GM21390 (cell line): ENCODE results near the gene SNRNP70.
A peak's percentile ranks its signal among the peaks of the same experiment; 100 is the strongest.
"Not testable (repeated sequence)": the region's sequence is repeated elsewhere in the genome, so short reads cannot be mapped to it uniquely, and the experiment has no call there.

Source experiments
- ATAC-seq: cut with Tn5 transposase; IDR thresholded peaks from one replicate; pipeline ENCODE4 v1.9.1; 2021; ENCODE audit not compliant: unreplicated experiment

SNRNP70 gene, protein sequence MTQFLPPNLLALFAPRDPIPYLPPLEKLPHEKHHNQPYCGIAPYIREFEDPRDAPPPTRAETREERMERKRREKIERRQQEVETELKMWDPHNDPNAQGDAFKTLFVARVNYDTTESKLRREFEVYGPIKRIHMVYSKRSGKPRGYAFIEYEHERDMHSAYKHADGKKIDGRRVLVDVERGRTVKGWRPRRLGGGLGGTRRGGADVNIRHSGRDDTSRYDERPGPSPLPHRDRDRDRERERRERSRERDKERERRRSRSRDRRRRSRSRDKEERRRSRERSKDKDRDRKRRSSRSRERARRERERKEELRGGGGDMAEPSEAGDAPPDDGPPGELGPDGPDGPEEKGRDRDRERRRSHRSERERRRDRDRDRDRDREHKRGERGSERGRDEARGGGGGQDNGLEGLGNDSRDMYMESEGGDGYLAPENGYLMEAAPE

DNA sequence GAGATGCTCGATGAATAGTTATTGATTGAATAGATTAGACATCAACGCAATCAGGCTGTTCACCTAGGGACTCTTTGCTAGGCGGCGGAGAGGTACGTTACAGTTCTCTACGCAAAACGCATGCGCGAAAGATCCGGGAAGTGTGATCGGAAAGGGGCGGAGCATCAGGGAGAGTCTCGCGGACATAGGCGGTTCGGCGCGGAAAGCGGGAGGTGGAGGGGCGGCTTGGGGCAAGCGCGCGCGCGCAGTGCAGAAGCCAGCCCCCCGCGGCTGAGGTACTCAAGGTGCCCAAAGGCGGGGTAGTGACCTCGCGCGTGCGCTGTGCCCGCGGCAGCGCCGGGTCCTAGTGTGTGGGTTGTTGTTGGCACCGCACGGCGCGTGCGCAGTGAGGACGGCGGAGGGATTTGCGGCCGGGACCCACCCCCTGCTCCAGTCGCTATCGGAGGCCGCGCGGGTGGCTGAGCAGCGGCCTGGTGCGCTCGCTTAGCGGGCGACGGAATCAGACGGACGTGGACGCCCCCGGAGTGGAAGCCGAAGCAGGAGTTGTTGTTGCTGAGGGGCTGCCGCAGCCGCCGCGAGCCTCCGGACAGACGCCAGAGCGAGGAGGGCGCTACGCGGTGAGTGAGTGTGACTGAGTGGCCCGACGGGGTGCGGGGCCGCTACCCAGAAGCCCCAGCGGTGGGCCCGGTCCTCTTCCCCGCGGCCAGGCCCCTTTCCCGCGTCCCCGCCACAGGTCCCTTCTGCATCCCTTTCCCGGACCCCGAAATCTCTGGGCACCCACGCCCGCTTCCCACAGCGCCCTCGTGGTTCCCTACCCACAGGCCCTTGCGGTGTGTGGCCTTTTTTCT is at the start of gene SNRNP70:
TSS of gene SNRNP70 (plus strand) at position 432 of the 848 bp plus-strand sequence. CDS start 964 bp downstream, outside the sequence.
- ATAC-seq: peak; percentile 76

DNA sequence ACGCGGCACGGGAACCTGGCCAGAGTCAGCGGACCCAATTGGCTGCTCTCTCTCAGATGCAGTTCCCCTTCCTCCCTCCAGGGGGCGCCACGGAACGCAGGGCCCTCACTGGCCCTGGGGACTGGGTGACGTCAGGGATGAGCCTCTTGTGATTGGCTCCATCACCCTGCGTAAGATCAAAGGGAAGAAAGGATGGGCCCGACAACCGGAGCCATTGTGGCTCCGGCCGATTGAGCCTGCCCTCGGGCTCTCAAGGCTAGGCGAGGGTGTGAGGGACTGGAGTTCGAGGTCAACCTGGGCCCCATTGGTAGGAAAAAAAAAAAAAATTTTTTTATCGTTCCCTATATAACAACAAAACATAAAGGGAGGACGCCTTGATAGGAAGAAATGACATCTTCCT is 48.4 kb upstream of the SNRNP70 start, which contains the start of gene CGB1:
TSS of gene CGB1 (minus strand) at position 81 of the 400 bp plus-strand sequence. CDS start 184 bp downstream, outside the sequence.
- not testable (repeated sequence) for ATAC-seq

DNA sequence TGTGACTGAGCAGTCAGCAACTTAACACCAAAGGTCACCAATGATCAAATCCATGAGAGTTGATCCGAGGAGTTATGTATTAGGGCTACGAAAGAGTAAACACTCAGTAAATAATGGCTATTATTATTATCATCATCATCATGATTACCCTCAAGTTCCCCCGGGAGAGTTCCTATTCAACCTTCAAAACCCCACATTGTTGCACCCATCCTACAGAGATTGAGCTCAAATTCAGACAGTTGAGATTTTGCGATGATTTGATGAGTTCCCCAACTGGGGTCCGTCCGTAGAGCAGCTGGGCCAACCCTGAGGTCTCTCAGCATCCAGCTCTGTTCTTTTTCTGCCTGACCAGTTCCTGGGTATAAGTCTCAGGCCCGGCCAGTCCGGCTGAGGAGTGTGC is 47.1 kb upstream of the SNRNP70 start:
- ATAC-seq: not testable (repeated sequence)

DNA sequence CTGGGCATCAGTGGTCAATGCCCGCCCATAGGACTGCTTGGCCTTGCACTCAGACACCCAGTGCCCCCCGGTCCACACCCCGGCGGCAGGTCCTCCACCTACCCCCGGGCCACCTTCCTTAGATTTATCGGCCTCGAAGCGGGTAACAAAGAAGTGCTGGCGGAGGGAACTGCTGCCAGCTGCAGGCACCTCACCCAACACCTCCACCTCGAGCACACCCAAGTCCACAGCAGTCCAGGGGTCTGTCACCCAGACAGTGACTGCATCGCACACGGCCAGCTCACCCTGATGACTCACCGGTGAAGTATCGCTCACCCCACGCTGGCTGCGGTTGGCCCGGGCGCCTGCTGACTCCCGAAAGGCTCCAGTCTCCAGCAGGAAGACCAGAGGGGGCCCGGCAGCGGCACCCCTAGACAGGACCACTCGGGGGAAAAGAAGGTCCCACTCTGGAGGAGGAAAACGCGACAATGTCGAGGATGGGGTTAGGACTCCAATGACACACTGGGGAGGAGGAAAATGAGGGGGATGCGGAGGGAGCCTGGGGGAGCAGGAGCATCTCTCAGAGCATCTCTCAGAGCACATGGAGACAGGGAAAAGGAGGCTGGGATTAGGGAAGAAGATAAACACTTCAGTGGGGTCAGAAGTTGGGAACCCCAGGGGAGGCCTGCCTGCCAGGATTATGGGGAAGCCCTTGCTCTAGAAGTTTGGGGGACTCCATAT is 46.5 kb upstream of the SNRNP70 start:
- not testable (repeated sequence) for ATAC-seq

DNA sequence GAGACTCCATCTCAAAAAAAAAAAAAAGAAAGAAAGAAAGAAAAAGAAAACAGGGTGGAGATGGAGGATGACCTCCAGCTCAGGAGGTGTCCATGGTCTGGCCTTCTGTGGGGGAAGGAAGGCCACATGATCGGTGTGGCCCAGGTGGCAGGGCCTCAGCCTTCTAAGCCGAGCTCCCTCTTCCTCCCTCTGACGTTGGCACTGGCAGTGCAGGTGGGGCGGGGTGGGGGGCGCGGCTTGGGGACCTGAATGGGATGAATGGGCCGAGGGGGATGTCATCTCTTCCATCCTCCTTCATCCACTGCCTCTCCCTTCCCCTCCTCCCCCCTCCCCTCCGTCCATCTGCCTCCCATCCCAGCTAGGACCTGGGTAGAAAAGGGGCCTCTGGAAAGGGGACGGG is 45.5 kb upstream of the SNRNP70 start:
- not testable (repeated sequence) for ATAC-seq

DNA sequence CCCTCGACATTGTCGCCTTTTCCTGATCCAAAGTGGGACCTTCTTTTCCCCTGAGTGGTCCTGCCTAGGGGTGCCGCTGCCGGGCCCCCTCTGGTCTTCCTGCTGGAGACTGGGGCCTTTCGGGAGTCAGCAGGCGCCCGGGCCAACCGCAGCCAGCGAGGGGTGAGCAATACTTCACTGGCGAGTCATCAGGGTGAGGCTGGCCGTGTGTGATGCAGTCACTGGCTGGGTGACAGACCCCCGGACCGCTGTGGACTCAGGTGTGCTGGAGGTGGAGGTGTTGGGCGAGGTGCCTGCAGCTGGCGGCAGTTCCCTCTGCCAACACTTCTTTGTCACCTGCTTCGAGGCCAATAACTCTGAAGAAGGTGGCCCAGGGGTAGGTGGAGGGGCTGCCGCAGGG is 43.1 kb upstream of the SNRNP70 start:
- ATAC-seq: no peak

DNA sequence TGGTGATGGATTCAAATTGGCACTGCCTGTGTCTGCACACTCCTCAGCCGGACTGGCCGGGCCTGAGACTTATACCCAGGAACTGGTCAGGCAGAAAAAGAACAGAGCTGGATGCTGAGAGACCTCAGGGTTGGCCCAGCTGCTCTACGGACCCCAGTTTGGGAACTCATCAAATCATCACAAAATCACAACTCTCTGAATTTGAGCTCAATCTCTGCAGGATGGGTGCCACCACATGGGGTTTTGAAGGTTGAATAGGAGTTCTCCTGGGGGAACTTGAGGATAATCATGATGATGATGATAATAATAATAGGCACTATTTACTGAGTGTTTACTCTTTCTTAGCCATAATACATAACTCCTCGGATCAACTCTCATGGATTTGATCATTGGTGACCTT is 42.6 kb upstream of the SNRNP70 start:
- ATAC-seq: not testable (repeated sequence)

DNA sequence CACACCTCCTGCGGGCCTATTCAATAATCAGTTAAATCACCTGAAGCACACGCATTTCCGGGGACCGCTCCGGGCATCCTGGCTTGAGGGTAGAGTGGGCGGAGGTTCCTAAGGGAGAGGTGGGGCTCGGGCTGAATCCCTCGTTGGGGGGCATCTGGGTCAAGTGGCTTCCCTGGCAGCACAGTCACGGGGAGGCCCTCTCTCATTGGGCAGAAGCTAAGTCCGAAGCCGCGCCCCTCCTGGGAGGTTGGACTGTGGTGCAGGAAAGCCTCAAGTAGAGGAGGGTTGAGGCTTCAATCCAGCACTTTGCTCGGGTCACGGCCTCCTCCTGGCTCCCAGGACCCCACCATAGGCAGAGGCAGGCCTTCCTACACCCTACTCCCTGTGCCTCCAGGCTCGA is 41.7 kb upstream of the SNRNP70 start, which contains the start of gene CGB5:
TSS of gene CGB5 (plus strand) at position 301 of the 400 bp plus-strand sequence. CDS start 362 bp downstream, outside the sequence.
- not testable (repeated sequence) for ATAC-seq

DNA sequence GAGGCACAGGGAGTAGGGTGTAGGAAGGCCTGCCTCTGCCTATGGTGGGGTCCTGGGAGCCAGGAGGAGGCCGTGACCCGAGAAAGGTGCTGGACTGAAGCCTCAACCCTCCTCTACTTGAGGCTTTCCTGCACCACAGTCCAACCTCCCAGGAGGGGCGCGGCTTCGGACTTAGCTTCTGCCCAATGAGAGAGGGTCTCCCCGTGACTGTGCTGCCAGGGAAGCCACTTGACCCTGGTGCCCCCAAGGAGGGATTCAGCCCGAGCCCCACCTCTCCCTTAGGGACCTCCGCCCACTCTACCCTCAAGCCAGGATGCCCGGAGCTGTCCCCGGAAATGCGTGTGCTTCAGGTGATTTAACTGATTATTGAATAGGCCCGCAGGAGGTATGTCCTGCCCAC is 36.2 kb upstream of the SNRNP70 start, which contains the start of gene CGB8:
TSS of gene CGB8 (minus strand) at position 101 of the 400 bp plus-strand sequence. CDS start 372 bp downstream, outside the sequence.
- not testable (repeated sequence) for ATAC-seq

DNA sequence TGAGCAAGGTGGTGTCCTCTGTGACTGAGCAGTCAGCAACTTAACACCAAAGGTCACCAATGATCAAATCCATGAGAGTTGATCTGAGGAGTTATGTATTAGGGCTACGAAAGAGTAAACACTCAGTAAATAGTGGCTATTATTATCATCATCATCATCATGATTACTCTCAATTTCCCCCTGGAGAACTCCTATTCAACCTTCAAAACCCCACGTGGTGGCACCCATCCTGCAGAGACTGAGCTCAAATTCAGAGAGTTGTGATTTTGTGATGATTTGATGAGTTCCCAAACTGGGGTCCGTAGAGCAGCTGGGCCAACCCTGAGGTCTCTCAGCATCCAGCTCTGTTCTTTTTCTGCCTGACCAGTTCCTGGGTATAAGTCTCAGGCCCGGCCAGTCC is 35.4 kb upstream of the SNRNP70 start:
- ATAC-seq: not testable (repeated sequence)

DNA sequence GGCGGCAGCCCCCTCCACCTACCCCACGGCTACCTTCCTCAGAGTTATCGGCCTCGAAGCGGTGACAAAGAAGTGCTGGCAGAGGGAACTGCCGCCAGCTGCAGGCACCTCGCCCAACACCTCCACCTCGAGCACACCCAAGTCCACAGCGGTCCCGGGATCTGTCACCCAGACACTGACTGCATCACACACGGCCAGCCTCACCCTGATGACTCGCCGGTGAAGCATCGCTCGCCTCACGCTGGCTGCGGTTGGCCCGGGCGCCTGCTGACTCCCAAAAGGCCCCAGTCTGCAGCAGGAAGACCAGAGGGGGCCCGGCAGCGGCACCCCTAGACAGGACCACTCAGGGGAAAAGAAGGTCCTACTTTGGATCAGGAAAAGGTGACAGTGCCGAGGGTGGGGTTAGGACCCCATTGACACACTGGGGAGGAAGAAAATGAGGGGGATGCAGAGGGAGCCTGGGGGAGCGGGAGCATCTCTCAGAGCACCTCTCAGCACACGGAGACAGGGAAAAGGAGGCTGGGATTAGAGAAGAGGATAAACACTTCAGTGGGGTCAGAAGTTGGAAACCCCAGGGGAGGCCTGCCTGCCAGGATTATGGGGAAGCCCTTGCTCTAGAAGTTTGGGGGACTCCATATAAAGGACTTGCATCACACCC is 34.7 kb upstream of the SNRNP70 start:
- not testable (repeated sequence) for ATAC-seq

DNA sequence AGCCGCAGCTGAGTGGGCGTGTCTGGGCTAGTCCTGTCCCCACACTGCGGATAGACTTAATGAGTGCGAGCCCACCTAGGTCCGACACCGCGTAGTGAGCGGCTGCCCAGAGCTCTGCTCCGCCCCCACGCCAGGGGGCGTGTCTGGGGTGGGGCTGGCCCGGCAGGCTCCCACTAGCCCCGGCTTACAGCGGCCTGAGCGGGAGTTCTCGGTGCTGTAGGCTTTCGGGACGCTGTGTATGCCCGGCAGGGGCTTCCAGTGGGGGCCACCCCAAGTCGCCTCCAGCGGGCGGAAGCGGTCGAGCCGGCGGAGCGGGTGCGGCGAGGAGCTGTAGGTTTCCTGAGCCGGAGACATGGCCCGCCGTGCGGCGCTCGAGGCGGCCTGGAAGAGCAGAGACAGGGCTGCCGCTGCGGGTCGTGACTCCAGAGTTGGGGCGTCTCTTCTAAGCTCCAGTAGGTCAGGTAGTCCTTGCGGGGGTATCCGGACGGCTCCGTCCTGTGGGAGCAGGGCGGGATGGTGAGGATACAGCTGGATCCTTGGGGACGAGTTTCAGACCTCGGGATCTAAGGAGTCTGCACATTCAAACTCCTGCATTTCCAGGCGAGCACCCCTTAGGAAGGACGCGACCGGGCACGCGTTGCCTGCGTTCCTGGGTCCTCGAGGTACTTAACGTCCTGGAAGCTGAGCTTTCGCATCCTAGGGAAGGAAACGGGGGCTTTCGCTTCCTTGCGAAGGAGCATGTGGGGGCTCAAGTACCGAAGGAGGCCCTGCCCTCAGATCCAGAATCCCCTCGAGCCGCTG is 28.9 kb upstream of the SNRNP70 start:
- no peak for ATAC-seq

DNA sequence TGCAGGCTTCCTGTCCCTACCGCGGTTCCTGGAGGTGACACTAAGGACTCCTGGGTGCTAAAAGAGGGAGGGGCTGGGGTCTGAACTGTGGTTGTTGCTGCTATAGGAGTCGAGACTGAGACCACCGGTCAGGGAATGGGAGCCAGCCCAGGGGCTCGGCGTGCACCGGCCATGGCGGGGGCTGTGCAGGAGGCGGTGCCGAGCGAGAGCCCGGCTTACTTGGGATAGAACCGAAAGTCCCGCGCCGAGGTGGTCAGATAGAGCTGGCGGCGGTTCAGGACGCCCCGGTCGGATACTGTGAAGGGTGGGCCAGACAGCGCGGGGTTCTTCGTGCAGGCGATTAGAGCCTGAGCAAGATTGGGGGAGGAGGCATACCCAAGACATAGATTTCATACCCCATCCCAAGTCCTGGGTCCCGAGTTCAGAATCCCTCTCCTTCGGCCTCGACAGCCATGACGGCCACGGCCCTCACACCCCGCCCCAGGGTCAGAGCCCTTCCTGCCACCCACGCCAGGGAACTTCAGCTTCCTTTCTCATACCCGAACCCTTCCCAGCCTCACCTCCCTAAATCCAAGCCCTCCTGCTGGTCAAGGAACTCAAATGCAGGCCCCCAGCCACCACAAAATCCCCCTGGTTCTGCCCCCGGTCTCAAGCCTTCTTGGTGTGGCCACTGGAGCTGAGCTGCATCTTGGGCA is 28.2 kb upstream of the SNRNP70 start:
- ATAC-seq: not testable (repeated sequence)

DNA sequence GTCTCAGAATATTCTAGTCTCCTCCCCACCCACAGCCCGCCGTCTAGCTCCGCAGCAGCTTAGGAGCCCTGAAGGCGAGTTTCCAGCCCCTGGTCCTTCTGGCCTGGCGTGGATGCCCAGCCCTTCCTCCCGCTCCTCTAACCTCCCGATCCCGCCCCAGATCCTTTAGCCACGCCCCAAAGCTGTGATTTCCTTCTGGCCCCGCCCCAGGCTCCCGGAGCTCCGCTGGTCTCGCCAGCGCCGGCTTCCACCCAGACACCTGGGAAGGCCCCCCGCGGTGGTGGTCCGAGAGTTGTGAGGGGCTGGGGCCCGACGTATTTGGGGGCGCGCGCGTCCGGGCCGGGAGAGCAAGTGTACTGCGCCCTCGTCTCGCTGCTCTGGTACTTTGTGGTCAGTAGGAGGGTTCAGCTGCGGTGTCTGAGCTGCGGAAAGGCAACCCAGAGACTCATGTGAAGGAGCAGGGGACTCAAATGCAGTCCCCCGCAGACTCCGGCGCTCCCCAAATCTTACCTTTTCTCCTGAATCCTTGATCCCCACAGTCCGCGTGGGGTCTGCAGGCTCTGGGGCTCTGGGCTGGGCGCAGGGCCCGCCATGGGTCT is 27.5 kb upstream of the SNRNP70 start, which contains the start of gene CGB7:
TSS of gene CGB7 (minus strand) at position 114 of the 599 bp plus-strand sequence. CDS start 2,374 bp downstream, outside the sequence.
- ATAC-seq: no peak

DNA sequence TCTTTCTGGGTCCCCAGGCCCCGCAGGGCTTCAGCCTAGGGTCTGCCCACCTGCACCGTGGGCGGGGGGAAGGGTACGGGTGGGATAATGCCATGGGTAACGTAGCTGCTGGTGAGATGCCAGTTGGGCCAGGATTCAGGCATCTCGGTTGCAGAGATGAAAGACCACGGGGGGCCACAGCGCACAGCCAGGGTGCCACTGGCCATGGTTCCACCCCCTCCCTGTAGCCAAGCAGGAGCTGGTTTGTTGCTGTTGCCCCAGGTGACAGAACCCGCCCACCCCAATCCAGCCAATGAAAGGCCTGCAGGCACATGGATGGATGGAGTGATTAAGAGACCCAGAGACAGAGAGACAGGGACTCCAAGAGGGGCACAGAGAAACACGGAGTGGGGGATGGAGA is 26.7 kb upstream of the SNRNP70 start:
- ATAC-seq: no peak

DNA sequence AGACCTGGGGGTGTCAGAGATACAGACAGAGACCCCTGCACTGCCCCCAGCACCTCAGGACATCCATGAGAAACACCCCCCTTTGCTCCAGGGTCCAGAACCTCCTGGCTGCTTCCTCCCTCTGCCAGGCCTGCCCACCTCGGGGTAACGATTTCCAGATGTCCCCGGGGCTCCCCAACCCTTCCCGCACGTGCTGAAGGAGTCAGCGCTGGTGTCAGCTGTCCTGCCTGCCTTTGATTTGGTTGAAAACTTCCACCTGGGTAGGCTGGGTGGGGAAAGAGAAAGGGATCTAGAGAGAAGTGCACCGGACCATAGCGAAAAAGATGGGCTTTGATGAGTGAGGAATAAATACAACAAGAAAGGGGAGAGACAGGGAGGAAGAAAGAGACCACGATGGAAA is 26.2 kb upstream of the SNRNP70 start:
- ATAC-seq: no peak

DNA sequence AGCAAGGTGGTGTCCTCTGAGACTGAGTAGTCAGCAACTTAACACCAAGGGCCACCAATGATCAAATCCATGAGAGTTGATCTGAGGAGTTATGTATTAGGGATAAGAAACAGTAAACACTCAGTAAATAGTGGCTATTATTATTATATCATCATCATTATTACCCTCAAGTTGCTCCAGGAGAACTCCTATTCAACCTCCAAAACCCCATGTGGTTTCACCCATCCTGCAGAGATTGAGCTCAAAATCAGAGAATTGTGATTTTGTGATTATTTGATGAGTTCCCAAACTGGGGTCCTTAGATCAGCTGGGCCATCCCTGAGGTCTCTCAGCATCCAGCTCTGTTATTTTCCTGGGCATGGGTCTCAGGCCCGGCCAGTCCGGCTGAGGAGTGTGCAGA is 24.3 kb upstream of the SNRNP70 start:
- ATAC-seq: no peak

DNA sequence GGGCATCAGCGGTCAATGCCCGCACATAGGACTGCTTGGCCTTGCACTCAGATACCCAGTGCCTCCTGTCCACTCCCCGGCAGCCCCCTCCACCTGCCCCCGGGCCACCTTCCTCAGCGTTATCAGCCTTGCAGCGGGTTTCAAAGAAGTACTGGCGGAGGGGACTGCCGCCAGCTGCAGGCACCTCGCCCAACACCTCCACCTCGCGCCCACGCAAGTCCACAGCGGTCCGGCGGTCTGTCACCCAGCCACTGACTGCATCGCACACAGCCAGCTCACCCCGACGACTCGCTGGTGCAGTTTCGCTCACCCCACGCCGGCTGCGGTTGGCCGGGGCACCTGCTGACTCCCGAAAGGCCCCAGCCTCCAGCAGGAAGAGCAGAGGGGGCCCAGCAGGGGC is 23.8 kb upstream of the SNRNP70 start:
- no peak for ATAC-seq
